Upper lobe of left lung (tissue), 6 donors: ENCODE measurements around the gene ATP6V1F. TPM values are rescaled to one million over a fixed set of nuclear protein-coding genes. Genes with fewer than 3 reads are reported as not detected.

Experiments
- ATAC-seq, 2 donors: fragments of 200-7000 bp; cut with Tn5 transposase; one replicate each; pipeline ENCODE4 v1.9.1; 2022; ENCODE audit warnings: mild to moderate bottlenecking in 2 of 2, moderate library complexity in 2 of 2; ENCODE audit not compliant: low FRiP score in 2 of 2
- DNase-seq, 2 donors: peaks; one replicate each; pipeline ENCODE4 v3.0.0-alpha.2; 2019 to 2020
- H3K27ac ChIP-seq, 4 donors: fragments of 200-600 bp; sonication (generic); one replicate each; pipeline ENCODE4 v1.5.1; 2016 to 2019
- H3K27me3 ChIP-seq, 4 donors: fragments of 200-600 bp; sonication (generic); one replicate each; pipeline ENCODE4 v1.5.1; 2017 to 2019
- H3K36me3 ChIP-seq, 4 donors: fragments of 200-600 bp; sonication (generic); one replicate each; pipeline ENCODE4 v1.5.1; 2016 to 2019
- H3K4me1 ChIP-seq, 4 donors: fragments of 200-600 bp; sonication (generic); one replicate each; pipeline ENCODE4 v1.5.1; 2018 to 2019
- H3K4me3 ChIP-seq, 4 donors: fragments of 200-600 bp; sonication (generic); one replicate each; pipeline ENCODE4 v1.5.1; 2017 to 2019; ENCODE audit warnings: mild to moderate bottlenecking in 2 of 4, moderate library complexity in 1 of 4
- H3K9me3 ChIP-seq, 4 donors: fragments of 200-600 bp; sonication (generic); one replicate each; pipeline ENCODE4 v1.5.1; 2018 to 2019
- CTCF ChIP-seq, 6 experiments: fragments of 450-650 bp in 4 of 6; fragments of 200-600 bp in 2 of 6; sonication (generic) in 2 of 6; IDR thresholded peaks; one replicate each; pipeline ENCODE4 v1.5.1; 2016 to 2019; ENCODE audit warnings: antibody characterized with exemption in 6 of 6
- EP300 ChIP-seq, 4 donors: sonication (generic); formaldehyde crosslinking; IDR thresholded peaks; one replicate each; pipeline ENCODE4 v1.5.1; 2017; ENCODE audit warnings: antibody characterized with exemption in 4 of 4, control low read depth in 2 of 4
- POLR2A ChIP-seq, 4 donors: fragments of 450-650 bp; IDR thresholded peaks; one replicate each; pipeline ENCODE4 v1.5.1; 2016 to 2017; ENCODE audit warnings: antibody characterized with exemption in 4 of 4, mild to moderate bottlenecking in 2 of 4
- POLR2AphosphoS5 ChIP-seq, 2 donors: sonication (generic); formaldehyde crosslinking; IDR thresholded peaks; one replicate each; pipeline ENCODE4 v1.5.1; 2017; ENCODE audit warnings: antibody characterized with exemption in 2 of 2
- WGBS, 2 donors: methylation state at CpG; one replicate each; pipeline ENCODE4 v1.1.5; 2017 to 2018; 5-methylcytosine and 5-hydroxymethylcytosine counted together
- total RNA-seq, 6 donors: library from RNA; depleted of rRNA in 4 of 6; stranded (reverse); fragments of >200 nt in 4 of 6; gene quantifications; one replicate each; pipeline versions ENCODE4 v1.1.0 to v1.2.1, GENCODE V29; 2016 to 2021
- donor health status: DM: no; HTN: no; CAD: no; lungs with moderate emphysema.
- donor health status: DM: no; HTN: yes; CAD: no; lungs with severe emphysema.

Gene ATP6V1F
- total RNA-seq, 6 donors from 2014 or later: 99.8 to 224 (median 156) TPM

GRCh38 chr7:128891942-128892269 lies 29.2 kb downstream of the ATP6V1F start:
- H3K36me3 ChIP-seq: no peaks in the 10 kb centered on the region
- ATAC-seq (no peak), DNase-seq (peak in 1 of 2 donors; percentile 16)
- H3K27ac ChIP-seq: no peak overlapping the region
- WGBS, 2 donors: 50 to 73% methylated on average over 6 to 11 of the region's 11 CpGs
- peaks cover 0 to 13% (median 11%) of the 10 kb centered on the region in 4 donors for H3K27me3 ChIP-seq
- no peaks in the 10 kb centered on the region for H3K9me3 ChIP-seq
- peaks cover 0 to 14% (median 3%) of the 10 kb centered on the region in 4 donors for H3K4me1 ChIP-seq
- H3K4me3 ChIP-seq: no peak overlapping the region
- no peak for TF ChIP-seq EP300 (IDR thresholded peaks at IDR 0.05)

- H3K27me3 ChIP-seq: peaks cover 0 to 13% (median 11%) of the 10 kb centered on the region in 4 donors
- H3K4me1 ChIP-seq: peaks cover 0 to 14% (median 3%) of the 10 kb centered on the region in 4 donors
- 86 to 98% methylated on average over 6 to 13 of the region's 13 CpGs for WGBS, 2 donors
- no peaks in the 10 kb centered on the region for H3K9me3 ChIP-seq
- DNase-seq (peak in 1 of 2 donors; percentile 55), ATAC-seq (peak in 1 of 2 donors; percentile 9)
- no peak overlapping the region for H3K4me3 ChIP-seq
- H3K36me3 ChIP-seq: no peaks in the 10 kb centered on the region
- H3K27ac ChIP-seq: no peak overlapping the region
- TF ChIP-seq POLR2A (IDR thresholded peaks at IDR 0.05) (no peak), POLR2AphosphoS5 (IDR thresholded peaks at IDR 0.05) (no peak), EP300 (IDR thresholded peaks at IDR 0.05) (no peak), CTCF (IDR thresholded peaks at IDR 0.05) (no peak)
Observed at GRCh38 chr7:128892521-128893250, 30.0 kb downstream of the ATP6V1F start.

GRCh38 chr7:128893251-128894100 lies 30.8 kb downstream of the ATP6V1F start:
- Histone ChIP-seq H3K27ac (no peak overlapping the region), H3K27me3 (peaks cover 0 to 13% (median 11%) of the 10 kb centered on the region in 4 donors), H3K9me3 (no peaks in the 10 kb centered on the region), H3K36me3 (no peaks in the 10 kb centered on the region), H3K4me3 (no peak overlapping the region), H3K4me1 (peaks cover 0 to 14% (median 3%) of the 10 kb centered on the region in 4 donors)
- TF ChIP-seq CTCF (IDR thresholded peaks at IDR 0.05): no peak
- TF ChIP-seq EP300 (IDR thresholded peaks at IDR 0.05): no peak
- TF ChIP-seq POLR2A (IDR thresholded peaks at IDR 0.05): no peak
- no peak for TF ChIP-seq POLR2AphosphoS5 (IDR thresholded peaks at IDR 0.05)
- peak in 1 of 2 donors; percentile 76 for DNase-seq
- WGBS, 2 donors: 86 to 88% methylated on average over 14 to 23 of the region's 23 CpGs
- peak in 1 of 2 donors; percentile 54 for ATAC-seq

- TF ChIP-seq POLR2A (IDR thresholded peaks at IDR 0.05) (no peak), POLR2AphosphoS5 (IDR thresholded peaks at IDR 0.05) (no peak), EP300 (IDR thresholded peaks at IDR 0.05) (no peak), CTCF (IDR thresholded peaks at IDR 0.05) (no peak)
- no peak for ATAC-seq
Observed at GRCh38 chr7:128894101-128894440, 31.4 kb downstream of the ATP6V1F start.

GRCh38 chr7:128895320-128895719 lies 32.7 kb downstream of the ATP6V1F start:
- ATAC-seq (no peak), DNase-seq (no peak)
- WGBS, 2 donors: 90 to 95% methylated on average over 3 of the region's 3 CpGs
- no peaks in the 10 kb centered on the region for H3K36me3 ChIP-seq
- H3K4me3 ChIP-seq: no peak overlapping the region
- peaks cover 0 to 10% (median 0%) of the 10 kb centered on the region in 4 donors for H3K9me3 ChIP-seq
- peaks cover 0 to 13% (median 3%) of the 10 kb centered on the region in 4 donors for H3K4me1 ChIP-seq
- H3K27me3 ChIP-seq: peaks cover 0 to 13% (median 11%) of the 10 kb centered on the region in 4 donors
- H3K27ac ChIP-seq: no peak overlapping the region
- TF ChIP-seq EP300 (IDR thresholded peaks at IDR 0.05) (no peak), POLR2AphosphoS5 (IDR thresholded peaks at IDR 0.05) (no peak), POLR2A (IDR thresholded peaks at IDR 0.05) (no peak), CTCF (IDR thresholded peaks at IDR 0.05) (no peak)

More at GRCh38 chr7:128894101-128894440, 31.4 kb downstream of the ATP6V1F start:
- WGBS, 2 donors: 83 to 95% methylated on average over 5 to 6 of the region's 6 CpGs
- no peak overlapping the region for H3K27ac ChIP-seq
- H3K4me3 ChIP-seq: no peak overlapping the region
- H3K36me3 ChIP-seq: no peaks in the 10 kb centered on the region
- peaks cover 0 to 13% (median 11%) of the 10 kb centered on the region in 4 donors for H3K27me3 ChIP-seq
- H3K4me1 ChIP-seq: peaks cover 0 to 14% (median 3%) of the 10 kb centered on the region in 4 donors
- H3K9me3 ChIP-seq: peaks cover 0 to 1% (median 0%) of the 10 kb centered on the region in 4 donors
- no peak for DNase-seq
